Fibroblast of skin of back (primary cell): Measurements from ENCODE around the gene ARSA.

Experiments
- DNase-seq: peaks from one replicate; pipeline ENCODE4 v3.0.0-alpha.2; 2013

Gene ARSA

DNA sequence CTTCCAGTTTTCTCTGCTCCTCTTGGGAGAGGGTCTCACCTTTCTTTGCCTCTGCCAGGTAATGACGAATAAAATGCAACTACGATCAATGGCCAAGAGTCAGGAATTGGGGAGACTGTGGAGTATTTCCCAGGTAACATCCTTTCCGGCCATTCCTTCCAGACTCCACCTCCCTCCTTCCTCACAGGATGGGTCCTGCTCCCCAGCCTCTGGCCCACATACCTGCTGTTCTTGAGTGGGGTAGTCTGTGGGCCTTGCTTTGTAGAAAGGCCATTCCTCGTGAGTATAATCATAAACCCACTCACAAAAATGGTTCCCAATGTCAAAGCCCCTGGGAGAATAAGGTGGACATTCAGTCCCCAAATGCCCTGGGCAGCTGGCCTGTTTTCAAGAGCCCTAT is 48.2 kb downstream of the ARSA start:
- no peak for DNase-seq

- no peak for DNase-seq
These were observed 49.1 kb downstream of the ARSA start for GRCh38 chr22:50578776-50579310.

DNA sequence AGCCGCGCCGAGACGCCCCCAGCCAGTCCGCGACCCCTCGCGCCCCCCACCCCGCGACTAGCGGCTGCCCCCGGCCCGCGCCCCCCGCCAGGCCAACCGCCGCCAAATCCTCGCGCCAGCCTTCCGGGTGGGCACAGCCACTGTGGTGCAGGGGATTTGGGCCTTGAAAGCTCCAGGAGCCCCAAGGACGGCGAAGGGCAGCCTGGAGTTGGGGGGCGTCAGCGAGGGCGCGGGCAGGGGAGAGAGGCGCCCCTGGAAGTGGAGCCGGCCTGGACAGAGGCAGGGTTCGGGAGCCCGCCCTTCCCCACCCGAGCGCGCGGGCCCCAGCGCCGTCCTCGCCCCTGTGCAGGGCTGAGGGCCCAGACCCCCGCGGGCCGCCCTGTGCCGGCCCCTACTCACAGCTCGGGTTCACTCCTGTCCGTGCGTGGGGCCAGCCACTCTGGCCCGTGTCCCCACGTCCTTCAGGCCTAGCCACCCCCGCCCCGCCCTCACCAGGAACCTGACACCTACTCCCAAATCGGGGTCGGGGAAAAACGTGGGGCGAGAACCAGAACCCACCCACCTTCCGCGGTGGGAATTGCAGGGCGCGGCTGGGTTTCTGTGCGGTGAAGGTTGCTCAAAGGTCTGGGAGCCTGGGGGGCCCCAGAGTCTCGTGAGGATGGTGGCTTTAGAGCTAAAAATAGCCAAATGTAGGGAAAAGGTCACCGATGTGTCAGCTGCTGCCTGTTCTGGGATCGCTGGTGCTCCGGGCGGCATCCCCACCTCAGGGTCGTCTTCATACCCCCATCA is 49.8 kb downstream of the ARSA start, which contains the start of gene CPT1B:
Gene CPT1B, minus strand, starts transcription at position 441 of the 789 bp plus-strand sequence. CDS start 512 bp downstream, outside the sequence.
- peak; percentile 42 for DNase-seq

DNA sequence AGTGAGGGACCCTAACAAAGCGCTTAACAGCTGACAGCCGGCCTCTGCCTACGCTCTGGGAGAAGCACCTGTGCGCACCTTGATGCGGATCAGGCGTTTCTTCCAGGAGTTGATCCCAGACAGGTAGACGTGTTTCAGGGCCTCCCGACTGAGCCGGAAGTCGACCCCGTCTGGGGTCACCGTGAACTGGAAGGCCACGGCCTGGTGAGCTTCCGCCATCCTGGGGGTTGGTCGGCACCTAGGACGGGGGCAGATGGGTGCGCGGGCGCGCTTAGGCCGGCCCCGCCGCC is 50.3 kb downstream of the ARSA start:
- DNase-seq = no peak

DNA sequence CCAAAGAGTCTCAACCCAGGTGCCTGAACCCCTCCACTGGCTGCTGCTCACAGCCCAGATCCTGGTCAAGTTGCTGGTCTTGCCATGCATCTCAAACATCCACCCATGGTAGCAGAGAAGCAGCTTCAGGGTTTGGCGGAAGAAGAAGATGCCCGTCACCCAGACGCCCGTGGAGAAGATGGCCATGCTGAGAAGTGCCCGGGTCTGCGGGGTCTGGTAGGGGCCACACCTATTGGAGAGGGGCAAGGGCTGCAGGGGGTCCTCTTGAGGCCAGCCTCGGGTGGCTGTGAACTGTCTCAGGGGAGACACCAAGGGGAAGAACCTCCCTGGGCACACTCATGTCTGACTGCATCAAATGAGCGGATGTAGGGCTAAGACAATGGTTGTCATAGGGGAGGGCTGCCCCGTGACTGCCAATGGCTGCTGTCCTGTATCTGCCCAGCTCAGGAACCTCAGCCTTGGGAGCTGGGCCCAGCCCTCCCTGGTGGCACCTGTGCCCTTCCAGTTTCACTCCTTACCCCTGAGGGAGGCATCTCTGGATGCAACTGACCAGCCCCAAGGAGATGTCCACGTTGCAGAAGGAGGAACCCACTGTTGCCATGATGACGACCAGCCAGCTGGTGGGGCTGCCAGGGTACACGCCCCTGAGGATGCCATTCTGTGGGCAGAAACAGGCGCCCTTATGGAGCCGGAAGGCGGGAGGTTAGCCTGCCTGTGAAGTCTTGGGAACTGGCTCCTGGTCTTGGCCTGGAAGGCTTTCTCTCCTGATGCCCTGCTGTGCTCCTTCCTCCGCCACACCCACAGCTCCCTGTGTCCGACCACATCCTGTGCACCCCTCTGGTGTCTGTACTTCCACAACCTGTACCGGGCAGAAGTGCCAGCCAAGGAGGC is 50.9 kb downstream of the ARSA start:
- DNase-seq = no peak

DNA sequence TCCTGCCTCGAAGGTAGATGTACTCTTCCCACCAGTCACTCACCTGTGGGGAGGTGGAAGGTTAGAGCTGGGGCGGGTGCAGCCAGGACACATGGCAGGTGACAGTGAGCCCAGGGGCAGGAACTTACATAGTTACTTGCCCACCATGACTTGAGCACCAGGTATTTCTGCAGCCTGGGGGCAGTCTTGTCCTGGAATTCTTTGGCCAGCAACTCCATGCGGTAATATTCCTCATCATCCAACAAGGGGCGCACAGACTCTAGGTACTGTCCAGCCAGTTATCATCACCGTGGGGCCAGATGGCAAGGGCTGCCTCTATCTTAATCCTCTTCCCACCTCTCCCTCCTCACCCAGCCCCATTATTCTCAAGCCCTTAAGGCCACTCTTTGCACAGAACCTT is 51.9 kb downstream of the ARSA start:
- peak; percentile 41 for DNase-seq

DNA sequence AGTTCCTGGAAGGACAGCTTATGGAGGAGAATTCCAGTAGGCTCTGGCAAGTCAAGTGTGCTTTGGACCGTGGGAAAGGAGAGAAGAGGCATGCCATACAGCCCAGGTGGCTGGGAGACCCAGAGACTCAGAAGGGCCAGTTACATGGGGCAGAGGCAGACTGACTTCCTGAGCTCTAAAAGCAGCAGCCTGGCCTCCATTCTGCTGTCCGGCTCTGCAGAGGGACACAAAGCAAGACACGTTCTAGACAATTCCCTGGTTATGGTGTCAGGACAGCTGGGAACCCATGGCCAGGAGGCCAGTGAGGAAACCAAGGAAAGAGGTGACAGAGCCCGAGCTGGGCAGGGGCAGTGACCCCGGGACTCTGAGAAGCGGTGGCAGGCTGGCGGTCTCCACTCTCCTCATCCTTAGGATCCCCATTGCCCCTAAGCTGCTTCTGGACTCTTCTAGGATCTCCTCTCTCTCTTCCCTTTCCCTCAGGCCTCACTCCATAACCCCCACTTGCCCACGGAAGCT is 52.5 kb downstream of the ARSA start:
- no peak for DNase-seq
